HepG2 (cell line): Measurements from ENCODE around the gene LRRN4CL. TPM values are rescaled to one million over a fixed set of nuclear protein-coding genes. Genes with fewer than 3 reads are reported as not detected.
A peak's percentile ranks its signal among the peaks of the same experiment; 100 is the strongest.

Experiments
- ATF6 ChIP-seq: sonication (generic); formaldehyde crosslinking; conservative IDR thresholded peaks from 2 replicates; pipeline ENCODE4 v1.4.0; 2020; ENCODE audit warnings: missing genetic modification reagents
- FOXK2 ChIP-seq: fragments of 450-650 bp; IDR thresholded peaks from 2 replicates; pipeline ENCODE4 v1.6.1; 2016
- GLMP ChIP-seq: sonication (generic); formaldehyde crosslinking; IDR thresholded peaks from 2 replicates; pipeline ENCODE4 v1.9.0; 2021; ENCODE audit warnings: missing genetic modification reagents, mild to moderate bottlenecking, borderline replicate concordance
- GRHL1 ChIP-seq: sonication (generic); formaldehyde crosslinking; conservative IDR thresholded peaks from 2 replicates; pipeline ENCODE4 v1.8.0; 2022; ENCODE audit warnings: missing genetic modification reagents
- KAT2B ChIP-seq: fragments of 150-350 bp; IDR thresholded peaks from 2 replicates; pipeline ENCODE4 v1.6.1; 2014; ENCODE audit warnings: low read depth, low read length, borderline replicate concordance
- MTA1 ChIP-seq: sonication (generic); formaldehyde crosslinking; IDR thresholded peaks from 2 replicates; pipeline ENCODE4 v1.4.0; 2020; ENCODE audit warnings: missing genetic modification reagents, mild to moderate bottlenecking, borderline replicate concordance
- MYNN ChIP-seq: sonication (generic); formaldehyde crosslinking; IDR thresholded peaks from 2 replicates; pipeline ENCODE4 v1.4.0; 2020; ENCODE audit warnings: mild to moderate bottlenecking, low read depth, missing genetic modification reagents
- NR2F2 ChIP-seq: IDR thresholded peaks from 2 replicates; pipeline ENCODE4 v1.6.1; 2012; ENCODE audit warnings: low read depth, inconsistent platforms, borderline replicate concordance
- SALL1 ChIP-seq: sonication (generic); formaldehyde crosslinking; IDR thresholded peaks from 2 replicates; pipeline ENCODE4 v1.8.0; 2022; ENCODE audit warnings: mild to moderate bottlenecking, missing genetic modification reagents
- SETDB1 ChIP-seq: sonication (generic); formaldehyde crosslinking; IDR thresholded peaks from 2 replicates; pipeline ENCODE4 v1.5.1; 2020; ENCODE audit warnings: missing genetic modification reagents, mild to moderate bottlenecking, borderline replicate concordance
- ZBTB2 ChIP-seq: sonication (generic); formaldehyde crosslinking; IDR thresholded peaks from 2 replicates; pipeline ENCODE4 v1.8.0; 2022; ENCODE audit warnings: low read depth, missing genetic modification reagents
- ZBTB3 ChIP-seq: sonication (generic); formaldehyde crosslinking; IDR thresholded peaks from 2 replicates; pipeline ENCODE4 v1.4.0; 2020; ENCODE audit warnings: low read depth, mild to moderate bottlenecking, moderate library complexity, missing genetic modification reagents, borderline replicate concordance
- ZFP62 ChIP-seq: sonication (generic); formaldehyde crosslinking; IDR thresholded peaks from 2 replicates; pipeline ENCODE4 v1.4.0; 2020; ENCODE audit warnings: missing genetic modification reagents
- ZFYVE20 ChIP-seq: sonication (generic); formaldehyde crosslinking; IDR thresholded peaks from 2 replicates; pipeline ENCODE4 v1.8.0; 2023; ENCODE audit warnings: low read depth, mild to moderate bottlenecking, moderate library complexity, missing genetic modification reagents, borderline replicate concordance
- ZIK1 ChIP-seq: sonication (generic); formaldehyde crosslinking; IDR thresholded peaks from 2 replicates; pipeline ENCODE4 v1.5.0; 2020; ENCODE audit warnings: mild to moderate bottlenecking, low read depth, missing genetic modification reagents, borderline replicate concordance
- ZNF17 ChIP-seq: sonication (generic); formaldehyde crosslinking; IDR thresholded peaks from 2 replicates; pipeline ENCODE4 v1.5.0; 2020; ENCODE audit warnings: mild to moderate bottlenecking, missing genetic modification reagents
- ZNF260 ChIP-seq: sonication (generic); formaldehyde crosslinking; IDR thresholded peaks from 2 replicates; pipeline ENCODE4 v1.4.0; 2020; ENCODE audit warnings: missing genetic modification reagents, low read depth, mild to moderate bottlenecking, borderline replicate concordance
- ZNF484 ChIP-seq: sonication (generic); formaldehyde crosslinking; IDR thresholded peaks from 2 replicates; pipeline ENCODE4 v1.5.1; 2020; ENCODE audit warnings: mild to moderate bottlenecking, low read depth, missing genetic modification reagents, borderline replicate concordance
- ZNF841 ChIP-seq: sonication (generic); formaldehyde crosslinking; IDR thresholded peaks from 2 replicates; pipeline ENCODE4 v1.8.1; 2023; ENCODE audit warnings: missing genetic modification reagents, borderline replicate concordance
- ZNF879 ChIP-seq: sonication (generic); formaldehyde crosslinking; IDR thresholded peaks from 2 replicates; pipeline ENCODE4 v1.8.1; 2023; ENCODE audit warnings: missing genetic modification reagents
- polyA plus RNA-seq, 8 experiments: library from polyadenylated mRNA; depleted of rRNA in 3 of 8; stranded (reverse) in 7 of 8; unstranded in 1 of 8; fragments of >200 nt; fragmentation: Illumina TruSeq in 4 of 8; extraction: Trizol in 4 of 8; gene quantifications; 2 replicates each; pipeline versions ENCODE4 v1.2.1 to v1.2.3, GENCODE V29; 2011 to 2016; ENCODE audit warnings: low read depth in 4 of 8, missing spikeins in 1 of 8, mixed read lengths in 1 of 8; ENCODE audit not compliant: insufficient read depth in 1 of 8
- total RNA-seq, 5 experiments: library from RNA; depleted of rRNA; stranded (reverse); fragments of >200 nt; fragmentation: Illumina TruSeq; extraction: Trizol; gene quantifications; 2 replicates each; pipeline ENCODE4 v1.2.3, GENCODE V29; 2016; ENCODE audit warnings: low read depth in 1 of 5
- TF ChIP-seq, protein P1 (sequence below): IDR thresholded peaks from 2 replicates; pipeline ENCODE4 v1.6.1; 2016

LRRN4CL gene
- total and polyA plus RNA-seq, 2 of the 13 experiments (the other 11 are each of a cell fraction or from before 2014, with no cell fraction given) = 0.11 TPM; not detected in 1

- TF ChIP-seq GRHL1 (CRISPR knock-in tag) (no peak), MYNN (CRISPR knock-in tag) (peak; percentile 85; the same call in 1 of the 2 replicates), SALL1 (CRISPR knock-in tag) (peak; percentile 86), ZNF879 (CRISPR knock-in tag) (no peak), MTA1 (no peak), ZNF484 (CRISPR knock-in tag) (no peak), KAT2B (no peak), ZBTB3 (CRISPR knock-in tag) (peak; percentile 34; the same call in 1 of the 2 replicates), FOXK2 (no peak), ZFP62 (CRISPR knock-in tag) (no peak), SETDB1 (CRISPR knock-in tag) (no peak), GLMP (no peak), ZNF17 (no peak), ZNF841 (CRISPR knock-in tag) (no peak), NR2F2 (no peak), ZBTB2 (CRISPR knock-in tag) (no peak), ATF6 (CRISPR knock-in tag) (no peak), ZNF260 (CRISPR knock-in tag) (no peak), ZIK1 (CRISPR knock-in tag) (no peak), ZFYVE20 (CRISPR knock-in tag) (no peak)
- TF ChIP-seq, protein P1, sequence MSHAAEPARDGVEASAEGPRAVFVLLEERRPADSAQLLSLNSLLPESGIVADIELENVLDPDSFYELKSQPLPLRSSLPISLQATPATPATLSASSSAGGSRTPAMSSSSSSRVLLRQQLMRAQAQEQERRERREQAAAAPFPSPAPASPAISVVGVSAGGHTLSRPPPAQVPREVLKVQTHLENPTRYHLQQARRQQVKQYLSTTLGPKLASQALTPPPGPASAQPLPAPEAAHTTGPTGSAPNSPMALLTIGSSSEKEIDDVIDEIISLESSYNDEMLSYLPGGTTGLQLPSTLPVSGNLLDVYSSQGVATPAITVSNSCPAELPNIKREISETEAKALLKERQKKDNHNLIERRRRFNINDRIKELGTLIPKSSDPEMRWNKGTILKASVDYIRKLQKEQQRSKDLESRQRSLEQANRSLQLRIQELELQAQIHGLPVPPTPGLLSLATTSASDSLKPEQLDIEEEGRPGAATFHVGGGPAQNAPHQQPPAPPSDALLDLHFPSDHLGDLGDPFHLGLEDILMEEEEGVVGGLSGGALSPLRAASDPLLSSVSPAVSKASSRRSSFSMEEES (CRISPR knock-in tag) = peak; percentile 87
Measured at GRCh38 chr11:62678770-62679696, 10.3 kb downstream of the LRRN4CL start, which contains the start of gene UBXN1 (continued).
